SKM-1 (cell line): ENCODE measurements around the gene TECTA.
"Not testable (repeated sequence)": the region's sequence is repeated elsewhere in the genome, so short reads cannot be mapped to it uniquely, and the experiment has no call there.

ENCODE experiments used
- DNase-seq: peaks from one replicate; lab custom pipeline; 2025; ENCODE audit not compliant: unreplicated experiment; lab: John Stamatoyannopoulos, UW

Gene TECTA

DNA sequence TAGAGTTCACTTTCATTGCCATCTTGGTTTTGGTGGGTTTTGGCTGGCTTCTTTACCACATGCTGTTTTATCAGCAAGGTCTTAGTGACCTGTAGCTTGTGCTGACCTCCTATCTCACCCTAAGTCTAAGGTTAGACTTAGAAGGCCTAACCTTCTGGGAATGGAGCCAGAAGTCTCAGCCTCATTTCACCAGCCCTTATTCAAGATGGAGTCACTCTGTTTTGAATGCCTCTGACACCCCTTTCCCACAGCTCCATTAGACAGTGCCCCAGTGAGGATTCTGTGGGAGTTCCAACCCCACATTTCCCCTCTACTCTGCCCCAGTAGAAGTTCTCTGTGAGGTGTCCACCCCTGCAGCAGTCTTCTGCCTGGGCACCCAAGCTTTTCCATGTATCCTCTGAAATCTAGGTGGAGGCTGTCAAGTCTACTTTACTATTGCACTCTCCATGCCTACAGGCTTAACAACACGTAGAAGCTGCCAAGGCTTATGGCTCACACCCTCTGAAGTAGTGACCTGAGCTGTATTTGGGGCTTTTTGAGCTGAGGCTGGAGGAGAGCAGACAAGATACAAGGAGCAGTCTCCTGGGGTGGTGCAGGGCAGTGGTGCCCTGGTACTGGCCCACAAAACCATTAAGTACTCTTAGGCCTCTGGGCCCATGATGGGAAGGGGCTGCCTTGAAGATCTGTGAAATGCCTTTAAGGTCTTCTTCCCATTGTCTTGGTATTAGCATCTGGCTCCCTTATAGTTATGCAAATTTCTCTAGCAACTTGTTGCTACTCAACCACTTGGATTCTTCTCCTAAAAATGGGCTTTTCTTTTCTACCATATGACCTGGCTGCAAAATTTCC is 125.6 kb downstream of the TECTA start:
- no peak for DNase-seq

DNA sequence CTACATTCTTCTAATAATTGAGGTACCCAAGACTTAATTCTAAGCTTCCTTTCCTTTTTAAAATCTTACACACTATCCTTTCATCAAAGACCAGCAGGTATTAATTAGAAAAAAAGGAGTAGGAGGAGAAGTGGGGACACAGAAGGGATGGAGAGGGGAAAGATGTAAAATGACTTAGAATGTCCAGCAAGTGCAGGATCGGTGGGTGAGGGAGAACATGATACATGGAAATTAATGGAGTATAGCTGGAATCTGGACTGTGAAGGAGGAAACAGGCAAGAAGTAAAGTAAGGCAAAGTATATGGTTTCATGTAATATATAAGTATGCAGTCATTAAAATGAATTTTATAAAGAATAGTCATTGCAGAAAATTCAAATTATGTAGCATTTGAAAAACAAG is 127.8 kb downstream of the TECTA start:
- no peak for DNase-seq

- DNase-seq, result no peak
Measured at GRCh38 chr11:121229495-121230215, 128.6 kb downstream of the TECTA start.

GRCh38 chr11:121231576-121232278 is 130.7 kb downstream of the TECTA start:
- DNase-seq, result no peak

GRCh38 chr11:121235057-121235456 is 134.0 kb downstream of the TECTA start:
- no peak for DNase-seq

DNA sequence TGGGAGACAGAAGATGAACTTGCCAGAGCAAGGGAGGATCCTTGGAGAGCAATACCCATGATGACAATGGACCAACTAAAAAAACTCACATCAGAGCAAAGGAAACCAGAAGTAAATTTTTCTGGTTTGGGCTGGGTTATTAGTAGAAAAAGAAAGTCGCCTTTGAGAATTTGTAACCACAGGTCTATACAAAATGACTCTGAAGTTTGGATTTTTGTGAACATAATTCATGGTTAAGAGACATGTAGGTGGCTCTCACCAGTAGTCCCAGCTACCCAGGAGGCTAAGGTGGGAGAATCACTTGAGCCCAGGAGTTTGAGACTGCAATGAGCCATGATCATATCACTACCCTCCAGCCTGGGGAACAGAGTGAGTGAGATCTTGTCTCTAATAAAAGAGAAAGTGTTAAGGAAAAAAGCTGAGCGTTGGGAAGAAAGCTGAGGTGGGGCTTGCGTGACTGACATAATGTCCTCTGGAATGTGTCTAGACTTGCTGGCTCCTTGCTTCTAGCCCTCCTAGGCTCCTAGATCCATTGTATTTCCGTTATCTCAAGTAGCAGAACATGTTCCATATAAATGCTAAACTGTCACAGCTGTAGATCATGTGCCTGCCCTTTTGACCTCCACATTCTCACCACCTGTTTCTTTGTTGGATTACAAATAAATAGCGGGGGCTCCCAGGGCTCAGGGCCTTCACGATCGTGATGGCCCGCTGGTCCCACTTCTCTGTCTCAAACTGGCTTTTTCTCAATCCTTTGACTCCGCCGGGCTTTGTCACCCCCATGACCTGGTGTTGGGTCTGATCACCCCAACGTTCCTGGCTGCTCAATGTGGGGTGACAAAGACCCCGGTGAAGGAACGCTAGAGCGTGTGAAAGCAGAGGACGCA is 135.3 kb downstream of the TECTA start:
- DNase-seq, result no peak

DNA sequence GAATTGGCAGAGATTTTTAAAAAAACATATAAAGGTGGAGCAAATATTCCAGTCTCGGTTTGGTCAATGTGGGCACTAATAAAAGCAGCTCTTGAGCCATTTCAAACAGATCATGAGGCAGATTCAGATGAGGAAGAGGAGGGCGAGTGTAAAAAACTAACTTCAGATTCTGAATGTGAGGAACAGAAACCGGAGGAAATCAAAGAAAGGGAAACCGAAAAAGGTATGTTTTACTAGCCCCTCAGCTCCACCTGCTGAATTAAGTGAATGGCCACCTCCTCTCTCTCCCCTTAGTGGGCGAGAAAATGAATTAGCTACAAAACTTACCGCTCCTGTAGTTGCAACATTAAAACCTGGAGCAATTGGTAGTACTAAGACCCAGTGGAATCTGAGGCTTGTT is 136.2 kb downstream of the TECTA start:
- not testable (repeated sequence) for DNase-seq

GRCh38 chr11:121237686-121238658 is 136.9 kb downstream of the TECTA start:
- DNase-seq, result no peak

- no peak for DNase-seq
Measured at GRCh38 chr11:121238956-121239355, 137.9 kb downstream of the TECTA start.

DNA sequence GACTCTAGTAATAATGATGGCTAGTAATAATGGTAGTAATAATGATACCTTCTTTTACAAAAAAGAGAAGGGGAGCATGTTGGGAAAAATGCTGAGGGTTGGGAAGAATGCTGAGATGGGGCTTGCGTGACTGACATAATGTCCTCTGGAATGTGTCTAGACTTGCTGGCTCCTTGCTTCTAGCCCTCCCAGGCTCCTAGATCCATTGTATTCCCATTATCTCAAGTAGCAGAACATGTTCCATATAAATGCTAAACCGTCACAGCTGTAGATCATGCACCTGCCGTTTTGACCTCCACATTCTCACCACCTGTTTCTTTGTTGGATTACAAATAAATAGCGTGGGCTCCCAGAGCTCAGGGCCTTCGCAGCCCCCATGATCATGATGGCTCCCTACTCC is 139.0 kb downstream of the TECTA start:
- not testable (repeated sequence) for DNase-seq

DNA sequence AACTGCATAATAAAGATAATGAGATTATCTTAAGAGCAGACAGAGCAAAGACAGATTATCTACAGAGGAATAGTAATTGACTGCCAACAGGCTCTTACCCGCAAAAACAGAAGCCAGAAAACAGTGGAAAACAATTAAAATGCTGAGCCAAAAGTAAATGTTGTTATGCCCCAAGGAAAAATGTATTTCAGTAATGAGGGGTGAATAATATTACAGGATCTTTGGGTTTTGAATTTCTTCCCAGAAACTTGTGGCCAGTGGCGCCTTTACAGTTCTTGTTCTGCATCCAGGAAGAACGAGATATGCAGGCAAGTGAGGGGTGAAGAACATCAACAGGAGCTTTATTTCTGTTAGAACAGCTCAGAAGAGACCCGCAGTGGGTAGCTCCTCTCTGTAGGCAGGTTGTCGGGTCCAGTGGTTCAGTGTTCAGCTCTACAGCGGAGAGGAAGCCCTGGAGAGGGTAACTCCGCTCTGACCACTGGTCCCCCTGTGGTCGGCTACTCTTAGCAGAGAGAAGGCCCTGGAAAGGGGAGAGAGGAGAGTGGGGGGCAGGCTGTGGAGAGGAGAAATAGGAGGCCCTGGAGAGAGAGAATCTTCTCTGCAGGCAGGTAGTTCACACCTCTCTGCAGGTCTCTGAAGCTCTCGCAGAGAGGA is 139.7 kb downstream of the TECTA start:
- no peak for DNase-seq
